ENCODE data around the gene ZBTB9. TPM values are rescaled to one million over a fixed set of nuclear protein-coding genes. Genes with fewer than 3 reads are reported as not detected.

Gene ZBTB9
- polyA plus RNA-seq, 1 donor: 5.8 TPM

DNA sequence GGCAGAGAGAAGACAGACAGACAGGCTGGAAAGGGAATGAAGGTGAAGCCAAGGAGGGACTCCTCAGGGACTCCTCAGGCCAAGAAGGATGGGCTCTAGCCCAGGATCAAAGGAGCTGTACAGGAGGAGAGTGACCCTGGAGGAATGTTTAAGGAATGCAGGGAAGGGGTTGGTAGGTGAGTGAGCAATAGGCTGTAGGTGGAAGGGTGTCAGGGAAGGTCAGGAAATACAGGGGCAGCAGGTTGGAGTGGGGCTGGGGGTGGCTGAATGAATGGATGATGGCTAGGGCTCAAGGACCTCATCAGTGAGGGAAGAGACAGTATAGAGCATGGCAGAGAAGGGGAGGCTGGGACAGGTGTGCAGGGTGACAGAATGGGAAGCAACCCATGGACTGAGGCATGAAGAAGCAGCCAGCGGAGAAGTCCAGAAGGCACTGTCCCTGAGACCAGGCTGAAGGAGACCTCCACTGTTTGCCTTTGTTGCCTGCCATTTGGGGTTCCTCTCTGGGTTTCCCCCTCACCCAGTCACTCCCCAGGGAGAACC, 21.3 kb upstream of the ZBTB9 start:
- no peak for DNase-seq (ENCODE audit: low read depth)

DNA sequence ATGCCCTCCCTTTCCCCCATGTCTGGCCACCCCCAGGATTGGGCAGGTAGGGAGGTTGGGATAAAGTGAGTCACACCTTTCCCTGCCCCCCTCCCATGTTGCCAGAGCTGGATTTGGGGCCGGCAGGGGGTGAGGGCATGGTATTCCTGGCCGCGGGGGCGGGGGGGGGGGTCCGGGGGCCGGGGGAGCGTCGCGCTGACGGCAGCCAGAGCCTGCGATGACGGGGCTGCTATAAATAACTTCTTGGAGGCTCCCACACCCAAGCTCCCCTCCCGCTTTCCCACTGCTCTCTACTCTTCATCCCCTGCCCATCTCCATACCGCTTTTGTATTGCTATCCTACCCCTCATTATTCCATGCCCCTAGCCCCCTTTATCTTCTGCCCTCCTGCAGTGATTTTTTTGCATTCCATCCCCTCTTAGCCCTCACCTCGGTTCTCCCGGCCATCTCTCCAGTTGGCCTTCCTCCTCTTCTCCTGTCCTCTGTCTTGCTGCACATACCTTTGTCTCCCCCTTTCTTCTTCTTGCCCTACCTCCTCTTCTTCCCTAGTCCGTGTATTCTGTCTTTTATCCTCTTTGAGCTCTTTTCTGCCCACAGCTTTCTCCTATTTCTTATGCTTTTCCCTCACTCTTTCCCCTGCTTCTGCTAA, 20.7 kb upstream of the ZBTB9 start:
- DNase-seq (ENCODE audit: low read depth): no peak

DNA sequence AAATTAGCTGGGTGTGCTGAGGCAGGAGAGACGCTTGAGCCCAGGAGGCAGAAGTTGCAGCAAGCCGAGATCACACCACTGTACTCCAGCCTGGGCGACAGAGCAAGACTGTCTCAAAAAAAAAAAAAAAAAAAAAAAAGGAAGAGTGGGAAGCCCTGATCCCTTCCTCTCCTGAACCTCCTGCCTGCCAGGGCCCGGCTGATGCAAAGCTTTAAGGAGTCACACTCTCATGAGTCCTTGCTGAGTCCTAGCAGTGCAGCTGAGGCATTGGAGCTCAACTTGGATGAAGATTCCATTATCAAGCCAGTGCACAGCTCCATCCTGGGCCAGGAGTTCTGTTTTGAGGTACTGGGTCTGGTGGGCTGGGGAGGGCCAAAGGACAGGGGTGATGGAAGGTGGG, 19.4 kb upstream of the ZBTB9 start:
- no peak for DNase-seq (ENCODE audit: low read depth)

DNA sequence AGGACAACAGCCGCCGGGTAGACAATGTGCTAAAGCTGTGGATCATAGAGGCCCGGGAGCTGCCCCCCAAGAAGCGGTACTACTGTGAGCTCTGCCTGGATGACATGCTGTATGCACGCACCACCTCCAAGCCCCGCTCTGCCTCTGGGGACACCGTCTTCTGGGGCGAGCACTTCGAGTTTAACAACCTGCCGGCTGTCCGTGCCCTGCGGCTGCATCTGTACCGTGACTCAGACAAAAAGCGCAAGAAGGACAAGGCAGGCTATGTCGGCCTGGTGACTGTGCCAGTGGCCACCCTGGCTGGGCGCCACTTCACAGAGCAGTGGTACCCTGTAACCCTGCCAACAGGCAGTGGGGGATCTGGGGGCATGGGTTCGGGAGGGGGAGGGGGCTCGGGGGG, 16.7 kb upstream of the ZBTB9 start:
- DNase-seq (ENCODE audit: low read depth): no peak

DNA sequence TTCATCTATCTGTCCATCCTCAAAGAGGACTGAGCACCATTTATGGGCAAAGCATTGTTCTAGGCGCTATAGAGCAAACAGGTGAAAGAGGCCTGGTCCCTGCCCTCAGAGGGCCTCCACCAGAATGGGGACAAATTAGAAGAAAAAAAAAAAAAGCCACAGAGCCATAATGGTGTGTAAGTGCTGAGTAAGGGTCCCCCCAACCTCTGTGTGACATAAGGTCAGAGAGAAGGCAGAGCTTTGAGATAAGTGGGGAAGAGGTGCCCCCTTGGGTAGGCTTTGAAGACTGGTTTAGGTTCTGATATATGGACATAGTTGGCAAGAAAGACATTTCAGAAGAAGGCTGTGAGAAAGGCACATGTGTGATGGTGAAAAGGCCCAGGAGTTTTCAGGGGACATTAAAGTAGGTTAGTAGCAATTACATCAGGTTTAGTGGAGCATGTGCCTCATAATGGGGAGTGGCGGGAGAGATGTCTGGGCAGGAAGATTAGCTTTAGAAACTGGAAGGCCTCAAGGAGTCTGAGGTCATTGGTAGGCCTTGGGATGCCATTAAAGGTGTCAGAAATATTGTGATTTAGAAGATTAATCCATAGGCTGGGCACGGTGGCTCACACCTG, 15.3 kb upstream of the ZBTB9 start:
- no peak for DNase-seq (ENCODE audit: low read depth)

DNA sequence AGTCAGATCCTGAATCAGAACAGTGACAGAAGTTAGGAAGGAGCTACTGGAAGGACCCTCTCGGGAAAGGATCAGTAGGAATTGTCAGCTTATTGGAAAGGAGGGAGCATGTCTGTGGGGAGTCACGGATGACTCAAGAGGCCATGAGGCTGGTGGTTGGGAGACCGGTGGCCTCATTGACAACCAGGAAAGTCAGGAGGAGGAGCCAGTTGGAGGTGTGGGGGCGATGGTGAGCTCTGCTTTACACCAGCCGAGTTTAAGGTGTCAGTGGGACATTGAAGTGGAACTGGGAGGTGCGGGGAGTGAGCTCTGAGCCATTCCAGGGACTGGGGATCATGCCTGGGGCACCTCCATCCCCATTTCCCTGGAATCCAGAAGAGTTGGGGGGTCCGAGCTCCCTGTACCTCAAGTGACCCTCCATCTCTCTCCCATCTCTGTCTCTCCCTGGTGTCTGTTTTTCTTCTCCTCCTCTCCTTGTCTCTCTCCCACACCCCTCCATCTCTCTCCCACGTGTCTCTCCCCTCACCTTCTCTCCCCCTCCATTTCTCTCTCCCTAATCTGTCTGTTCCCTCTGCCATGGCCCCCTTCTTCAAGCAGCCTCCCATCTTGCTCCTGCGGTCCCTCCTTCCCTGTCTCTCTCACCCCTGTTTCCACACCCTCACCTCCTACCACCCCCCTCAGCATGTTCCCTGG, 14.3 kb upstream of the ZBTB9 start:
- no peak for DNase-seq (ENCODE audit: low read depth)

DNA sequence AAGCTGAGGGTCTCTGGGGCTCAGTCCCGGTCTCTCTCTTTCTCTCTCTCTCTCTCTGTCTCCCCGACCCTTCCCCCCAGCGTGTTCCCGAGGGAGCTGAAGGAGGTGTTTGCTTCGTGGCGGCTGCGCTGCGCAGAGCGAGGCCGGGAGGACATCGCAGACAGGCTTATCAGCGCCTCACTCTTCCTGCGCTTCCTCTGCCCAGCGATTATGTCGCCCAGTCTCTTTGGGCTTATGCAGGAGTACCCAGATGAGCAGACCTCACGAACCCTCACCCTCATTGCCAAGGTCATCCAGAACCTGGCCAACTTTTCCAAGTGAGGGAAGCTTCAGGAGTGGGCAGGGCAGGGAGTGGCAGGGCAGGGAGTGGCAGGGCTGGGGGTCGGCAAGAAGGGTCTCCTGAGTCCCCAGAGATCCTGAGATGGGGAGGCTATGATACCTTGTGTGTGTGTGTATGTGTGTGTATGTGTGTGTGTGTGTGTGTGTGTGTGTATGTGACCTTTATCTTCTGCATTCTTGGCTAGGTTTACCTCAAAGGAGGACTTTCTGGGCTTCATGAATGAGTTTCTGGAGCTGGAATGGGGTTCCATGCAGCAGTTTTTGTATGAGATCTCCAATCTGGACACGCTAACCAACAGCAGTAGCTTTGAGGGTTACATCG, 13.6 kb upstream of the ZBTB9 start:
- no peak for DNase-seq (ENCODE audit: low read depth)

DNA sequence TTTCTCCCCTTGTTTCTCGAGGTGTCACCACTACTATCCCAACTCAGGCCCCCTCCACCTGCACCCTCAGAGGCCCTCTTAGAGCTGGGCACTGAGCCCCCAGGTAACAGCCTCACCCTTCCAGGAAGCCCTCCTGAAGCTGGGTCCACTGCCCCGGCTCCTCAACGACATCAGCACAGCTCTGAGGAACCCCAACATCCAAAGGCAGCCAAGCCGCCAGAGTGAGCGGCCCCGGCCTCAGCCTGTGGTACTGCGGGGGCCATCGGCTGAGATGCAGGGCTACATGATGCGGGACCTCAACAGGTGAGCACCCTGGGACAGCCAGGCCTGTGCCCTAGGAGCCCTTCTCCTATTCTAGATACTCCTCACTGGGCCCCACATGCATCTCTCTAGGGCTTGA, 12.9 kb upstream of the ZBTB9 start:
- DNase-seq (ENCODE audit: low read depth): no peak

DNA sequence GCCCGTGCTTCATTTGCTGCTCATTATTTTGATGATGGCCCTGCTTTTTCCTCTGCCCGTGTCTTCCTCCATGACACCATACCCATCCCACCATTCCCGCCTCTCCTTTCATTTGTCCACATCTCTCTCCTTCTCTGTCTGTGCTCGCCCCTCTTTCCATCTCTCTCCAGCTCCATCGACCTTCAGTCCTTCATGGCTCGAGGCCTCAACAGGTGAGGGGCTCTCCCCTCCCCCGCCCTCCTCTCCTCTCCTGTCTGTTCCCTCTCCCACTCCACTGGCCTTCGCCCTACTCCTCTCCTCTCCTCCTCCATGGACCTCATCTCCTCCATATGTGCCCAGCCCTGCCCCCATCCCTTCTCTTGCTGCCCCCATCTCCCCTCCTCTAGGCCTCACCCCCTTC, 12.1 kb upstream of the ZBTB9 start:
- DNase-seq (ENCODE audit: low read depth): no peak

DNA sequence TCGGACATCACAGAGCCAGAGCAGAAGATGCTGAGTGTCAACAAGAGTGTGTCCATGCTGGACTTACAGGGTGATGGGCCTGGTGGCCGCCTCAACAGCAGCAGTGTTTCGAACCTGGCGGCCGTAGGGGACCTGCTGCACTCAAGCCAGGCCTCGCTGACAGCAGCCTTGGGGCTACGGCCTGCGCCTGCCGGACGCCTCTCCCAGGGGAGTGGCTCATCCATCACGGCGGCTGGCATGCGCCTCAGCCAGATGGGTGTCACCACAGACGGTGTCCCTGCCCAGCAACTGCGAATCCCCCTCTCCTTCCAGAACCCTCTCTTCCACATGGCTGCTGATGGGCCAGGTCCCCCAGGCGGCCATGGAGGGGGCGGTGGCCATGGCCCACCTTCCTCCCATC, 11.4 kb upstream of the ZBTB9 start:
- no peak for DNase-seq (ENCODE audit: low read depth)

DNA sequence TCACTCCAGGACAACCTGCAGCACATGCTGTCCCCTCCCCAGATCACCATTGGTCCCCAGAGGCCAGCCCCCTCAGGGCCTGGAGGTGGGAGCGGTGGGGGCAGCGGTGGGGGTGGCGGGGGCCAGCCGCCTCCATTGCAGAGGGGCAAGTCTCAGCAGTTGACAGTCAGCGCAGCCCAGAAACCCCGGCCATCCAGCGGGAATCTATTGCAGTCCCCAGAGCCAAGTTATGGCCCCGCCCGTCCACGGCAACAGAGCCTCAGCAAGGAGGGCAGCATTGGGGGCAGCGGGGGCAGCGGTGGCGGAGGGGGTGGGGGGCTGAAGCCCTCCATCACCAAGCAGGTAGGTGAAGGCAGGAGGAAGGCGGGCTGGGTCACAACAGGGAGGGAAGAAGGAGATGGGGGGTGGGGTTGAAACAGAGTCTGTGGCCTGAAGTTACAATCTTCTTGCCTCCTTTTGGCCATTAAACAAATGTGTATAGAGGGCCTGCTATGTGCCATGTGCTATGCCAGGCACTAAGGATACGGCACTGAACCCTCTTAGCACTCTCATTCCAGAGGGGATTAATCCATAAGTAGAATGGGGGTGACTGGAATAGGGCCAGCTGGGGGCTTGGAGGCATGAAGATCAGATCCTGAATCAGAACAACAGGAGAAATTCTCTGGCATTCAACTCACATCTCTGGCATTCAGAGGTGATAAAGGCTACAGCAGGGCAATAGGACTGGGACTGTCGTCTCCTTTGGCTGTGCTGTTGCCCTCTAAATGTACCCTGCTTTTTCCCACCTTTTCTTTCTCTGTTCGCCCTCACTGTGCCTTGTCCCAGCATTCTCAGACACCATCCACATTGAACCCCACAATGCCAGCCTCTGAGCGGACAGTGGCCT, 10.5 kb upstream of the ZBTB9 start:
- no peak for DNase-seq (ENCODE audit: low read depth)

DNA sequence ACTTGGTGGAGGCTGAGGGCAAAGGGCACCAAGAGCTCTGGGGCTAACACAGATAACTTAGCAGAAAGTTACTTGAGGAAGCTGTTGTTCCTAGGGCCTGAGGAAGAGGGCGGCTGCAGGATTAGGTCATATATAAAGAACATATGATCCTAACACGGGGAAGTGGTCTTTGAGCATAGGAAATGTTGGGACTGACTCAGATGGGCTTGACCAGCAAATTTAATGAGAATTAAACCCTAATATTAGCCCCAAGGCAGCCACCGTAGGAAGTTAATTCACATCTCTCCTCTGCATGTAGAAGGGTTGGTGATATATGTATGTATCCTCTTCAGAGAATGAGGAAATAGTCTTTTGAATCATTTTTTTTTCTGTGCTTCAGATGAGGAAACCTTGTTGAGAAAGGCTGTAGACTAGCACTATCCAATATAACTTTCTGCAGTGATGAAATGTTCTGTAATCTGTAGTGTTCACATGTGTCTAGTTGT, 9.2 kb upstream of the ZBTB9 start:
- DNase-seq (ENCODE audit: low read depth): no peak

DNA sequence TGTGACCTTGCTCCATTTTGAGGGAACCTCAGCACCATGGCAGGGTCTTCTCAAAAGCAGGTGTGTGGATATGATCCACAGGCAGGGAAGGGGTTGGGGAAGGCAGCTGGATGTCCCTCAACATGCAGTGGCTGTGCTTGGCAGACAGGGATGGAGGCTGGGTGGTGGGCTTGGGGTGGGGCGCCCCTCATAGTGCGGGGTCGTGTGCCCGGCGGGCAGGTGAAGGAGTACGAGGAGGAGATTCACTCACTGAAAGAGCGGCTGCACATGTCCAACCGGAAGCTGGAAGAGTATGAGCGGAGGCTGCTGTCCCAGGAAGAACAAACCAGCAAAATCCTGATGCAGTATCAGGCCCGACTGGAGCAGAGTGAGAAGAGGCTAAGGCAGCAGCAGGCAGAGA, 8.0 kb upstream of the ZBTB9 start:
- no peak for DNase-seq (ENCODE audit: low read depth)

DNA sequence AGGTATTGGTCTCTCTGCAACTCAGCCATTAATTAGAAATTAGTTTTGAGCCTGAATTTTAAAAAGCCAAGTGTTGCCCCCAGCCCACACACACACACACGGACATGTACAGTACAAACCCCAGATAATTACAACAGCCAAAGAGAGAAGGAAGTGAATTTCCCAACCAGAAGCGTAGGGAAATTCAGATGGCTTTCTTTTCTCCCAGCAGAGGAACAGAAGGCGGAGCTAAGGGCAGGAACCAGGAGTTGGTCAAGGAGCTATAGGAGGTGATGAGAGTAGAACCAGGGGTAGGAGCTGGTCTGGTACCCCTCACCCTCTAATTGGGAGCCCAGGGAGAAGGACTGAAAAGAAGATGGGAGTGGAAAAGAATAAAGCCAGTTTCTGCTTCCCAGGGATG, 3.9 kb upstream of the ZBTB9 start:
- no peak for DNase-seq (ENCODE audit: low read depth)

DNA sequence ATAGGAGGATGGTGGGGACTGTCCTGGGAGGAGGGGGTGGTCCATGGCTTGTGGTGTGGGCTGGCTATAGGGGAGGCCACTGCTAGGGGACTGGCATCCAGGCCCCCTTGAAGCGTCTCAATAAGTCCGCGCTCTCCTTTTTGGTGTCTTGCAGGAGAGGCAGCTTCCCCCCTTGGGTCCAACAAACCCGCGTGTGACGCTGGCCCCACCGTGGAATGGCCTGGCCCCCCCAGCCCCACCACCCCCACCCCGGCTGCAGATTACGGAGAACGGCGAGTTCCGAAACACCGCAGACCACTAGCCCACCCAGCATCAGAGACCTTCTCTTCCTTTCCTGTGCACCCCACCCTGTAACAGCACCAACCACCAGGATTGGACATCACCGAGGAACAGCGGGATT, 2.8 kb upstream of the ZBTB9 start:
- DNase-seq (ENCODE audit: low read depth): no peak

DNA sequence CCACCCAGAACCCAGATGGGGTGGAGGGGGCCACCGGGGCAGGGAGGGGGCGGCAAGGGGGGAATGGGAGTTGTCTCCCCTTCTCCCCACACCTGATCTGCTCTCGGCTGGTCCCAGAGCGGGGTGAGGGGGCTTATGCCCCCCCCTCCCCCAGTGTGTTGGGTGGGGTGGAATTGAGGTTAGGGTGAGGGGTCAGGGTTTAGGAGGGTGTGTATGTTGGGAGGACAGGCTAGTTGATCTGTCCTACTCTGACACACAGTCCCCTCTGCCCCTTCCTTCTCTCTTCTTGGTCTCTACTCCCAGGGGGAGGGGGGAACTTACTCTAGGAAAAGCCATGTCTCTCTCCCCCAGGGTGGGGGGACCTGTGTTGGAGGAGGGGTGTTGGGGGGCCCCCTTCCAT, 1.9 kb upstream of the ZBTB9 start:
- no peak for DNase-seq (ENCODE audit: low read depth)

DNA sequence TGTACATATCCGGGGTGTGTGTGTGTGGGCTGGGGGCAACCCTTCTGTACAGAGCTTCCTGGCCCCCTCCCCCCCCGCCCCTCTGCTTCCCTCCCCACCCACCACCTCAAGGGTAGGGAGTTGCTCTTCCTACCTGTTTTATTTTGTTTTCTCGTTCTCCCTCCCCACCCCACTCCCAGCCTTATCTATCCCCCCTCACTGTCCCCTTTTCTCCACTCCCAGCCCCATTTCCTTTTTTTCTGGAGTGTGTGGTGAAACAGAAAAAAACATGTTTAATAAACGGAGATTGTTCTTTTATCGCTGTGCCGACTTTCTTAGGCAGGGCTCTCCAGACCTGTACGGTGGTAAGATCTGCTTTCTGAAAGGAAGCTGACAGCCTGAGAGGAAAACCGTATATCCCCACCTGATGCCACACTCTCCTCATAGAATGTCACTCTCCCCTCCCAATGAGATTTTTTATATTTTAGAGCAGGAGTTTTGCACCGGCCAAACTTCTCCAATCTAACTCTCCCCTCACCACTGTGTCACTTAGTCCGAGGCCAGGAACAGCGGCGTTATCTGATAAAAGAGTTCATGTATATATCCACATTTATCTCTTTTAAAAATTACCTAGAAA, 875 bp upstream of the ZBTB9 start:
- DNase-seq (ENCODE audit: low read depth): no peak

DNA sequence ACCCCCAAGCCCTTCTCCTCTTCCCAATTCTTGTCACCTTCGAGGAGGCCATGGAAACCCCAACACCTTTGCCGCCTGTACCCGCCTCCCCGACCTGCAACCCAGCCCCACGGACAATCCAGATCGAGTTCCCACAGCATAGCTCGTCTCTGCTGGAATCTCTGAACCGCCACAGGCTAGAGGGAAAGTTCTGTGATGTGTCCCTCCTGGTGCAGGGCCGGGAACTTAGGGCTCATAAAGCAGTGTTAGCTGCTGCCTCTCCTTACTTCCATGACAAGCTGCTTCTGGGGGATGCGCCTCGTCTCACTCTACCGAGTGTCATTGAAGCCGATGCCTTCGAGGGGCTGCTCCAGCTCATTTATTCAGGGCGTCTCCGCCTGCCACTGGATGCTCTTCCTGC, 675 bp downstream of the ZBTB9 start:
- DNase-seq (ENCODE audit: low read depth): no peak

DNA sequence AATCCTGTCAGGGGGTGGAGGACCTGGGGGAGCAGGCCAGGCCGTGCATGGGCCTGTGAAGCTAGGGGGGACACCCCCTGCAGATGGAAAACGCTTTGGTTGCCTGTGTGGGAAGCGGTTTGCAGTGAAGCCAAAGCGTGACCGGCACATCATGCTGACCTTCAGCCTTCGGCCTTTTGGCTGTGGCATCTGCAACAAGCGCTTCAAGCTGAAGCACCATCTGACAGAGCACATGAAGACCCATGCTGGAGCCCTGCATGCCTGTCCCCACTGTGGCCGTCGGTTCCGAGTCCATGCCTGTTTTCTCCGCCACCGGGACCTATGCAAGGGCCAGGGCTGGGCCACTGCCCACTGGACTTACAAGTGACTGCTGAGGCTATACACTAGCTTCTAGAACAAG, 1.8 kb downstream of the ZBTB9 start:
- no peak for DNase-seq (ENCODE audit: low read depth)

DNA sequence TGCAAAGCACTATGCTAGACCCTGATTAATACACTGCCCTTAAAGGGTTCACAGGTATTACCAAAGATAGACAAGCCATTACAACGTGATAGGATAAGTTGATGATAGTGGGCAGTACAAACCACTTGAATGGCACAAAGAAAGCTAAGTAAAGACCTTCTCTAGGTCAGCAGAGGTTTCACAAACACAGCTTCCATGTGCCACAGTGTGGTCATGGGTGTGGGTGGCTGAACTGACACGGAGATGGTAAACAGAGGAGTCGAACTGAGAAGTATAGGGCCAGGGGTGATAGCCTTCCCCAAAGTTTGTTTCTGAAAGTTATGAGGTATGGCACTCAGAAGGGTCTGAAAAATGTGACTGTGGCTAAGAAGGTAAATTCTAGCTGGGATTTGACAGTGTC, 4.3 kb downstream of the ZBTB9 start:
- DNase-seq (ENCODE audit: low read depth): no peak

DNA sequence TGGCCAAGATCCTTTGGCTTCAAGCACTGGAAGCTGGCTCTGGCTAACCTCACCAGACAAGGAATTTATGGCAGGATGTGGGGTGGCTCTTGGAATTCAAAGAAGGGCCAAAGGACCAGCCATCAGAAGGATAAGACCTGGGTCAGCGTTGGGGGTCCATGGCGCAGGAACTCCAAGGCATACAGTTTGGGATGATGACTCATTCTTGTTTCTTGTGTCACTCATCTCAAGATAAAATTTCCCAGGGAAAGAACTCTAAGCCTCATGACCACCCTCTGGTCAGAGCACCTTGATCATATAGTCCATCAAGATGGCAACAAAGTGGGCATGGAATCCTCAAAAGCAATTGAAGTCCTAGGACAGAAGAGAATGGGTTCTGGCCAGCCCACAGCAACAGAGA, 4.8 kb downstream of the ZBTB9 start:
- DNase-seq (ENCODE audit: low read depth): no peak

Measured in forelimb muscle (tissue), 1 donor.